OCI-LY1 (cell line): ENCODE results near the gene CARD11.

ENCODE experiments used
- H2AFZ ChIP-seq: fragments of 200-600 bp; sonication (generic), shearing (Covaris generic); 2 replicates; pipeline ENCODE4 v1.6.0; 2014; ENCODE audit warnings: antibody characterized with exemption, mild to moderate bottlenecking, low read length
- H3F3A ChIP-seq: fragments of 200-600 bp; sonication (generic), shearing (Covaris generic); 2 replicates; pipeline ENCODE4 v1.6.0; 2014; ENCODE audit warnings: mild to moderate bottlenecking, antibody characterized with exemption, low read length, moderate library complexity; ENCODE audit not compliant: insufficient read depth
- H3K27ac ChIP-seq: fragments of 200-600 bp; sonication (generic); 2 replicates; pipeline ENCODE4 v1.5.1; 2014; ENCODE audit warnings: low read length, mixed run types, mild to moderate bottlenecking, low read depth; ENCODE audit not compliant: poor library complexity, severe bottlenecking
- H3K27me3 ChIP-seq: fragments of 200-600 bp; sonication (generic); 2 replicates; pipeline ENCODE4 v1.6.0; 2014; ENCODE audit warnings: antibody characterized with exemption, mild to moderate bottlenecking, low read length, moderate library complexity; ENCODE audit not compliant: insufficient read depth
- H3K36me3 ChIP-seq: fragments of 200-600 bp; sonication (generic); 2 replicates; pipeline ENCODE4 v1.6.1; 2014; ENCODE audit warnings: mild to moderate bottlenecking, antibody characterized with exemption, low read length, moderate library complexity, mixed read lengths; ENCODE audit not compliant: insufficient read depth
- H3K4me1 ChIP-seq: fragments of 200-600 bp; sonication (generic); 2 replicates; pipeline ENCODE4 v1.5.1; 2014; ENCODE audit warnings: mild to moderate bottlenecking, low read length, moderate library complexity; ENCODE audit not compliant: insufficient read depth, severe bottlenecking
- H3K4me2 ChIP-seq: fragments of 200-600 bp; sonication (generic), shearing (Covaris generic); 2 replicates; pipeline ENCODE4 v1.6.1; 2014; ENCODE audit warnings: low read length
- H3K4me3 ChIP-seq: fragments of 200-600 bp; sonication (generic); 2 replicates; pipeline ENCODE4 v1.5.1; 2014; ENCODE audit warnings: low read length, low read depth, mild to moderate bottlenecking, mixed read lengths; ENCODE audit not compliant: poor library complexity, severe bottlenecking
- H3K79me2 ChIP-seq: fragments of 200-600 bp; shearing (Covaris generic); 2 replicates; pipeline ENCODE4 v1.6.1; 2016; ENCODE audit warnings: mixed run types, low read length, mixed read lengths; ENCODE audit not compliant: insufficient read depth
- H3K9ac ChIP-seq: fragments of 200-600 bp; sonication (generic), shearing (Covaris generic); 2 replicates; pipeline ENCODE4 v1.6.1; 2014; ENCODE audit warnings: mild to moderate bottlenecking, low read length, mixed read lengths
- H3K9me2 ChIP-seq: fragments of 200-600 bp; sonication (generic), shearing (Covaris generic); 2 replicates; pipeline ENCODE4 v1.6.1; 2014; ENCODE audit warnings: low read depth, mild to moderate bottlenecking, low read length, mixed read lengths
- H3K9me3 ChIP-seq: fragments of 200-600 bp; shearing (Covaris generic); 2 replicates; pipeline ENCODE4 v1.6.1; 2014; ENCODE audit warnings: low read length, mixed read lengths
- H4K20me1 ChIP-seq: fragments of 200-600 bp; sonication (generic), shearing (Covaris generic); 2 replicates; pipeline ENCODE4 v1.6.0; 2016; ENCODE audit warnings: mild to moderate bottlenecking, low read length; ENCODE audit not compliant: insufficient read depth
- EZH2 ChIP-seq: fragments of 200-600 bp; sonication (generic), shearing (Covaris generic); IDR thresholded peaks from 2 replicates; pipeline ENCODE4 v1.8.0; 2017; ENCODE audit warnings: borderline replicate concordance, mixed run types, mild to moderate bottlenecking, antibody characterized with exemption, low read length, moderate library complexity, mixed read lengths
- TF ChIP-seq, protein P1 (sequence below): fragments of 200-600 bp; sonication (generic), shearing (Covaris generic); IDR thresholded peaks from 2 replicates; pipeline ENCODE4 v1.5.1; 2017; ENCODE audit warnings: mild to moderate bottlenecking, antibody characterized with exemption, low read length, moderate library complexity, mixed read lengths

Gene CARD11

DNA sequence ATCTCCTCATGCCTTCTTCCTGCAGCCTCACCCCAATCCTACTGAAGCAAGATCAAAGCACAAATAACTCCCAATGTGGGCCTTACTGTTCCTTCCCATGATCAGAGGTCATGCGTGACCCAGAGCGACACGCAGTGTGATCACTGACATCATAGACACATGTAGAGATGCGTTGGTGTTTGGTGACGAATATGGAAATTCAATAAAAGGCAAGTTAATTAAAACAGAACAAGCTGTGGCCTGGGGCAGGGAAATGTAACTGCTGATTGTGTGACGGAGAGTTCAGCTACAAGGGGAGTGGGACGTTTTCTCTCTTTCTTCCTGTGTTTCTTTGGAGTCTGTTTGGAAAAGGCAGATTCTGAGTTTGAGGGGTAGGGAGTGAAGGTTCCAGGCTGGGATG is 34.8 kb upstream of the CARD11 start:
- H2AFZ ChIP-seq, result no peak overlapping the region
- H3K4me3 ChIP-seq, result no peak overlapping the region
- no peak overlapping the region for H3K4me2 ChIP-seq
- H4K20me1 ChIP-seq, result no peaks in the 10 kb centered on the region
- no peaks in the 10 kb centered on the region for H3K9me2 ChIP-seq
- no peaks in the 10 kb centered on the region for H3K4me1 ChIP-seq
- no peaks in the 10 kb centered on the region for H3F3A ChIP-seq
- H3K36me3 ChIP-seq, result no peaks in the 10 kb centered on the region; the same call in 1 of the 2 replicates
- H3K79me2 ChIP-seq, result no peaks in the 10 kb centered on the region
- H3K9ac ChIP-seq, result no peak overlapping the region
- TF ChIP-seq, protein P1, sequence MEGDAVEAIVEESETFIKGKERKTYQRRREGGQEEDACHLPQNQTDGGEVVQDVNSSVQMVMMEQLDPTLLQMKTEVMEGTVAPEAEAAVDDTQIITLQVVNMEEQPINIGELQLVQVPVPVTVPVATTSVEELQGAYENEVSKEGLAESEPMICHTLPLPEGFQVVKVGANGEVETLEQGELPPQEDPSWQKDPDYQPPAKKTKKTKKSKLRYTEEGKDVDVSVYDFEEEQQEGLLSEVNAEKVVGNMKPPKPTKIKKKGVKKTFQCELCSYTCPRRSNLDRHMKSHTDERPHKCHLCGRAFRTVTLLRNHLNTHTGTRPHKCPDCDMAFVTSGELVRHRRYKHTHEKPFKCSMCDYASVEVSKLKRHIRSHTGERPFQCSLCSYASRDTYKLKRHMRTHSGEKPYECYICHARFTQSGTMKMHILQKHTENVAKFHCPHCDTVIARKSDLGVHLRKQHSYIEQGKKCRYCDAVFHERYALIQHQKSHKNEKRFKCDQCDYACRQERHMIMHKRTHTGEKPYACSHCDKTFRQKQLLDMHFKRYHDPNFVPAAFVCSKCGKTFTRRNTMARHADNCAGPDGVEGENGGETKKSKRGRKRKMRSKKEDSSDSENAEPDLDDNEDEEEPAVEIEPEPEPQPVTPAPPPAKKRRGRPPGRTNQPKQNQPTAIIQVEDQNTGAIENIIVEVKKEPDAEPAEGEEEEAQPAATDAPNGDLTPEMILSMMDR, result no peak
- no peak for TF ChIP-seq EZH2
- peaks cover 12% of the 10 kb centered on the region; the same call in 1 of the 2 replicates for H3K27me3 ChIP-seq
- H3K9me3 ChIP-seq, result peaks cover 13% of the 10 kb centered on the region; the same call in 1 of the 2 replicates
- no peak overlapping the region for H3K27ac ChIP-seq

DNA sequence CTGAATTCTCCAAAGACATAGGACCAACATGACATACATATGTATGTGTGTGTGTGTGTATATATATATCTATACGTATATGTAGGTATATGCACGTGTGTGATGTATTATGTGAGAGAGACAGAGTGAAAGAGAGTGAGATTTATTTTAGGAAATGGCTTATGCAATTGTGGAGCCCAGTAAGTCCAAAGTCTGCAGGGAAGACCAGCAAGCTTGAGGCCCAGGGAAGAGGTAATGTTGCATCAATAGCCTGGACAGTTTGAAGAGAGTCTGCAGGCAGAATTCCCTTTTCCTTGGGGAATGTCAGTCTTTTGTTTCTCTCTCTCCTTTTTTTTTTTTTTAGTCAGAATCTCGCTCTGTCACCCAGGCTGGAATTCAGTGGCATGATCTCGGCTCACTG is 33.0 kb upstream of the CARD11 start:
- no peak for TF ChIP-seq EZH2
- TF ChIP-seq, protein P1, result no peak
- Histone ChIP-seq H3K4me3 (no peak overlapping the region), H3K36me3 (no peaks in the 10 kb centered on the region; the same call in 1 of the 2 replicates), H3K79me2 (no peaks in the 10 kb centered on the region), H3K4me2 (no peak overlapping the region), H3K27me3 (peaks cover 12% of the 10 kb centered on the region; the same call in 1 of the 2 replicates), H3F3A (no peaks in the 10 kb centered on the region), H3K9me2 (no peaks in the 10 kb centered on the region), H3K27ac (no peak overlapping the region), H3K9me3 (peaks cover 13% of the 10 kb centered on the region; the same call in 1 of the 2 replicates), H3K4me1 (no peaks in the 10 kb centered on the region), H2AFZ (no peak overlapping the region), H3K9ac (no peak overlapping the region), H4K20me1 (no peaks in the 10 kb centered on the region)

DNA sequence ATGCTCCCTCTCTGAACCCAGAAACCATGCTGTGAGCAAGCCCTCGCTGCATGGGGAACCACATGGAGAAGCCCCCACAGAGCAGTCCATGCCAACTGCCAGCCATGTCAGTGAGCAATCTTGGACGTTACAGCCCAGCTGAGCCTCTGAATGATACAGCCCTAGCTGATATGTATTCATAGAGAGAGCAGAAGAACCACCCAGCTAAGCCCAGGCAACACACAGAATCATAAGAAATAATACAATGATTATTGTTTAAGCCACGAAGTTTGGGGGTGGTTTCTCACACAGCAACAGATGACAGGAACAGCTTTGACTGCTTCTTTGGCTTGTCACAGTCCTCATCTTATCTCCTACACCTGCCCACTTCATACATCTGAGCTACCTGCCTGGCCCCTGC is 32.5 kb upstream of the CARD11 start:
- H3K9me2 ChIP-seq, result no peaks in the 10 kb centered on the region
- no peak overlapping the region for H3K4me2 ChIP-seq
- H3F3A ChIP-seq, result no peaks in the 10 kb centered on the region
- H3K9ac ChIP-seq, result no peak overlapping the region
- H3K27ac ChIP-seq, result no peak overlapping the region
- H3K4me3 ChIP-seq, result no peak overlapping the region
- no peaks in the 10 kb centered on the region for H3K4me1 ChIP-seq
- no peak overlapping the region for H2AFZ ChIP-seq
- H3K36me3 ChIP-seq, result no peaks in the 10 kb centered on the region; the same call in 1 of the 2 replicates
- H3K79me2 ChIP-seq, result no peaks in the 10 kb centered on the region
- peaks cover 12% of the 10 kb centered on the region; the same call in 1 of the 2 replicates for H3K27me3 ChIP-seq
- peaks cover 13% of the 10 kb centered on the region; the same call in 1 of the 2 replicates for H3K9me3 ChIP-seq
- TF ChIP-seq, protein P1, result no peak
- TF ChIP-seq EZH2, result no peak
- no peaks in the 10 kb centered on the region for H4K20me1 ChIP-seq
